Suprapubic skin (tissue), 3 donors: ENCODE results near the gene OR6B1.

Experiments
- EP300 ChIP-seq: sonication (generic); formaldehyde crosslinking; IDR thresholded peaks from one replicate; pipeline ENCODE4 v1.6.1; 2017; ENCODE audit warnings: antibody characterized with exemption
- TF ChIP-seq, protein P1 (sequence below), 2 donors: fragments of 200-600 bp in 1 of 2; fragments of 450-650 bp in 1 of 2; sonication (generic) in 1 of 2; IDR thresholded peaks; one replicate each; pipeline ENCODE4 v1.5.1; 2016 to 2019; ENCODE audit warnings: antibody characterized with exemption in 2 of 2, mild to moderate bottlenecking in 1 of 2, moderate library complexity in 1 of 2

DNA sequence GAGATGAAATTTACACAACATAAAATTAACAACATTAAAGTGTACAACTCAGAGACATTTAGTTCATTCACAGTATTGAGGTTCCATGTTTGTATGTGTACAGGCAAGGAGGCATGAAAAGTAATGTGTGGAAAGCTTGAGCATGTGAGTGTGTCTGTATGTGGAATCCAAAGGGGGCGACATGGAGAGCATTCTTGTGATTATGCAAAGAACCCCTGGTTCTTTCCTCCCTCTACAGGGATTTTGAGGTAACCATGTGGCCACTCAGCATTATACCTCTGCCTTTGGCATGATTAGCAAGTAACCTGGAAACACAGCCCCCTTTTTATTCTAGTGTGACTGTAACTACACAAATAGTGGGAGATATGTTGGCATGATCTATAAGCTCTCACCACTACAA lies 24.5 kb upstream of the OR6B1 start:
- TF ChIP-seq, protein P1, sequence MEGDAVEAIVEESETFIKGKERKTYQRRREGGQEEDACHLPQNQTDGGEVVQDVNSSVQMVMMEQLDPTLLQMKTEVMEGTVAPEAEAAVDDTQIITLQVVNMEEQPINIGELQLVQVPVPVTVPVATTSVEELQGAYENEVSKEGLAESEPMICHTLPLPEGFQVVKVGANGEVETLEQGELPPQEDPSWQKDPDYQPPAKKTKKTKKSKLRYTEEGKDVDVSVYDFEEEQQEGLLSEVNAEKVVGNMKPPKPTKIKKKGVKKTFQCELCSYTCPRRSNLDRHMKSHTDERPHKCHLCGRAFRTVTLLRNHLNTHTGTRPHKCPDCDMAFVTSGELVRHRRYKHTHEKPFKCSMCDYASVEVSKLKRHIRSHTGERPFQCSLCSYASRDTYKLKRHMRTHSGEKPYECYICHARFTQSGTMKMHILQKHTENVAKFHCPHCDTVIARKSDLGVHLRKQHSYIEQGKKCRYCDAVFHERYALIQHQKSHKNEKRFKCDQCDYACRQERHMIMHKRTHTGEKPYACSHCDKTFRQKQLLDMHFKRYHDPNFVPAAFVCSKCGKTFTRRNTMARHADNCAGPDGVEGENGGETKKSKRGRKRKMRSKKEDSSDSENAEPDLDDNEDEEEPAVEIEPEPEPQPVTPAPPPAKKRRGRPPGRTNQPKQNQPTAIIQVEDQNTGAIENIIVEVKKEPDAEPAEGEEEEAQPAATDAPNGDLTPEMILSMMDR (IDR thresholded peaks at IDR 0.05), result no peak
- no peak for TF ChIP-seq EP300
